Hepatocyte (in vitro differentiated cells): ENCODE measurements around the gene RHOU. TPM values are rescaled to one million over a fixed set of nuclear protein-coding genes. Genes with fewer than 3 reads are reported as not detected.

Experiments used
- DNase-seq: peaks from one replicate; pipeline ENCODE4 v3.0.0-alpha.2; 2016; ENCODE audit warnings: low spot score
- H2AFZ ChIP-seq: fragments of 200-600 bp; sonication (generic); 2 replicates; pipeline ENCODE4 v1.6.0; 2016; ENCODE audit warnings: antibody characterized with exemption, mild to moderate bottlenecking
- H3K27ac ChIP-seq: fragments of 200-600 bp; sonication (generic); 2 replicates; pipeline ENCODE4 v1.5.1; 2016; ENCODE audit warnings: mild to moderate bottlenecking
- H3K27me3 ChIP-seq: fragments of 200-600 bp; sonication (generic); 2 replicates; pipeline ENCODE4 v1.6.1; 2016
- H3K36me3 ChIP-seq: fragments of 200-600 bp; sonication (generic); replicated peaks from 2 replicates; pipeline ENCODE4 v1.5.1; 2016; ENCODE audit warnings: low read depth; ENCODE audit not compliant: insufficient read depth
- H3K4me1 ChIP-seq: fragments of 200-600 bp; sonication (generic); 2 replicates; pipeline ENCODE4 v1.5.1; 2016; ENCODE audit warnings: mild to moderate bottlenecking, moderate library complexity; ENCODE audit not compliant: insufficient read depth
- H3K4me2 ChIP-seq: fragments of 200-600 bp; sonication (generic); 2 replicates; pipeline ENCODE4 v1.6.0; 2016
- H3K4me3 ChIP-seq: fragments of 200-600 bp; sonication (generic); 2 replicates; pipeline ENCODE4 v1.5.1; 2016; ENCODE audit warnings: mild to moderate bottlenecking
- H3K79me2 ChIP-seq: fragments of 200-600 bp; sonication (generic); 2 replicates; pipeline ENCODE4 v1.6.0; 2017; ENCODE audit warnings: mild to moderate bottlenecking
- H3K9me2 ChIP-seq: fragments of 200-600 bp; sonication (generic); replicated peaks from 2 replicates; pipeline ENCODE4 v1.6.0; 2017; ENCODE audit warnings: mild to moderate bottlenecking; ENCODE audit not compliant: insufficient read depth
- H3K9me3 ChIP-seq: fragments of 200-600 bp; sonication (generic); 2 replicates; pipeline ENCODE4 v1.5.1; 2016; ENCODE audit warnings: low read depth, mild to moderate bottlenecking
- H4K20me1 ChIP-seq: fragments of 200-600 bp; sonication (generic); 2 replicates; pipeline ENCODE4 v1.6.0; 2016; ENCODE audit warnings: mild to moderate bottlenecking; ENCODE audit not compliant: insufficient read depth, poor library complexity, severe bottlenecking
- EZH2 ChIP-seq: fragments of 200-600 bp; sonication (generic); IDR thresholded peaks from 2 replicates; pipeline ENCODE4 v1.6.1; 2016; ENCODE audit warnings: antibody characterized with exemption, mild to moderate bottlenecking, borderline replicate concordance
- EZH2phosphoT487 ChIP-seq: fragments of 200-600 bp; sonication (generic); IDR thresholded peaks from one replicate; pipeline ENCODE4 v1.6.1; 2018; ENCODE audit warnings: antibody characterized with exemption, mild to moderate bottlenecking, low read depth, moderate library complexity; ENCODE audit not compliant: unreplicated experiment, severe bottlenecking
- WGBS: methylation state at CpG from one replicate; pipeline ENCODE4 v1.1.6; 2016; ENCODE audit warnings: low lambda C conversion rate; ENCODE audit errors: missing lambda C conversion rate; 5-methylcytosine and 5-hydroxymethylcytosine counted together
- polyA plus RNA-seq: library from polyadenylated mRNA; unstranded; fragments of >200 nt; fragmentation: Nextera tagmentation; extraction: Ambion mirVana; gene quantifications from 2 replicates; pipeline ENCODE4 v1.2.1, GENCODE V29; 2016
- total RNA-seq: library from RNA; depleted of rRNA; stranded (reverse); fragments of >200 nt; gene quantifications from 2 replicates; pipeline ENCODE4 v1.2.3, GENCODE V29; 2014
- TF ChIP-seq, protein P1 (sequence below): fragments of 200-600 bp; sonication (generic); IDR thresholded peaks from 2 replicates; pipeline ENCODE4 v1.5.1; 2016; ENCODE audit warnings: antibody characterized with exemption, mild to moderate bottlenecking; ENCODE audit not compliant: poor library complexity

The RHOU gene
- total and polyA plus RNA-seq, 2 experiments from 2014 or later: 70.5 to 124 TPM

GRCh38 chr1:228767636-228768354 is 32.5 kb downstream of the RHOU start:
- no peak overlapping the region for H2AFZ ChIP-seq
- H3K9me2 ChIP-seq: no peaks in the 10 kb centered on the region
- H3K4me1 ChIP-seq: peaks cover 18% of the 10 kb centered on the region
- no peaks in the 10 kb centered on the region for H4K20me1 ChIP-seq
- H3K4me2 ChIP-seq: no peak overlapping the region
- TF ChIP-seq, protein P1, sequence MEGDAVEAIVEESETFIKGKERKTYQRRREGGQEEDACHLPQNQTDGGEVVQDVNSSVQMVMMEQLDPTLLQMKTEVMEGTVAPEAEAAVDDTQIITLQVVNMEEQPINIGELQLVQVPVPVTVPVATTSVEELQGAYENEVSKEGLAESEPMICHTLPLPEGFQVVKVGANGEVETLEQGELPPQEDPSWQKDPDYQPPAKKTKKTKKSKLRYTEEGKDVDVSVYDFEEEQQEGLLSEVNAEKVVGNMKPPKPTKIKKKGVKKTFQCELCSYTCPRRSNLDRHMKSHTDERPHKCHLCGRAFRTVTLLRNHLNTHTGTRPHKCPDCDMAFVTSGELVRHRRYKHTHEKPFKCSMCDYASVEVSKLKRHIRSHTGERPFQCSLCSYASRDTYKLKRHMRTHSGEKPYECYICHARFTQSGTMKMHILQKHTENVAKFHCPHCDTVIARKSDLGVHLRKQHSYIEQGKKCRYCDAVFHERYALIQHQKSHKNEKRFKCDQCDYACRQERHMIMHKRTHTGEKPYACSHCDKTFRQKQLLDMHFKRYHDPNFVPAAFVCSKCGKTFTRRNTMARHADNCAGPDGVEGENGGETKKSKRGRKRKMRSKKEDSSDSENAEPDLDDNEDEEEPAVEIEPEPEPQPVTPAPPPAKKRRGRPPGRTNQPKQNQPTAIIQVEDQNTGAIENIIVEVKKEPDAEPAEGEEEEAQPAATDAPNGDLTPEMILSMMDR: no peak
- TF ChIP-seq EZH2 (no peak), EZH2phosphoT487 (no peak)
- no peak overlapping the region for H3K27ac ChIP-seq
- no peaks in the 10 kb centered on the region for H3K79me2 ChIP-seq
- 72% methylated on average over 6 of the region's 6 CpGs for whole genome bisulfite sequencing
- DNase-seq: no peak
- H3K9me3 ChIP-seq: no peaks in the 10 kb centered on the region
- no peaks in the 10 kb centered on the region for H3K36me3 ChIP-seq
- no peak overlapping the region for H3K4me3 ChIP-seq
- no peaks in the 10 kb centered on the region for H3K27me3 ChIP-seq

- no peak for TF ChIP-seq EZH2
- no peak for TF ChIP-seq EZH2phosphoT487
- TF ChIP-seq, protein P1: no peak
- Histone ChIP-seq H3K36me3 (no peaks in the 10 kb centered on the region), H3K4me1 (peaks cover 22% of the 10 kb centered on the region), H2AFZ (no peak overlapping the region), H3K27me3 (no peaks in the 10 kb centered on the region), H3K27ac (no peak overlapping the region), H3K79me2 (no peaks in the 10 kb centered on the region), H3K4me2 (no peak overlapping the region), H4K20me1 (no peaks in the 10 kb centered on the region), H3K9me3 (no peaks in the 10 kb centered on the region), H3K9me2 (no peaks in the 10 kb centered on the region), H3K4me3 (no peak overlapping the region)
- DNase-seq: no peak
- 71% methylated on average over 12 of the region's 12 CpGs for WGBS
Measured at GRCh38 chr1:228768355-228769000, 33.2 kb downstream of the RHOU start.

- no peak for DNase-seq
- H3K27me3 ChIP-seq: no peaks in the 10 kb centered on the region
- H3K79me2 ChIP-seq: no peaks in the 10 kb centered on the region
- no peaks in the 10 kb centered on the region for H3K9me2 ChIP-seq
- no peak overlapping the region for H3K4me3 ChIP-seq
- no peak overlapping the region for H3K4me2 ChIP-seq
- peaks cover 22% of the 10 kb centered on the region for H3K4me1 ChIP-seq
- 60% methylated on average over 5 of the region's 5 CpGs for WGBS
- H3K27ac ChIP-seq: no peak overlapping the region
- TF ChIP-seq, protein P1: no peak
- TF ChIP-seq EZH2: no peak
- no peak for TF ChIP-seq EZH2phosphoT487
- H2AFZ ChIP-seq: no peak overlapping the region
- no peaks in the 10 kb centered on the region for H3K9me3 ChIP-seq
- H3K36me3 ChIP-seq: no peaks in the 10 kb centered on the region
- no peaks in the 10 kb centered on the region for H4K20me1 ChIP-seq
Measured at GRCh38 chr1:228770779-228771223, 35.5 kb downstream of the RHOU start.
